Stimulated activated CD4-positive, alpha-beta T cell treated with anti-CD3 and anti-CD28 coated beads, Interleukin-12 subunit alpha, Interleukin-12 subunit beta, amount 100 ng/mL, for 4 hours (primary cell): ENCODE results near the gene PRCP.

Experiments
- DNase-seq: peaks from one replicate; pipeline ENCODE4 v3.0.0-alpha.2; 2020

The PRCP gene

DNA sequence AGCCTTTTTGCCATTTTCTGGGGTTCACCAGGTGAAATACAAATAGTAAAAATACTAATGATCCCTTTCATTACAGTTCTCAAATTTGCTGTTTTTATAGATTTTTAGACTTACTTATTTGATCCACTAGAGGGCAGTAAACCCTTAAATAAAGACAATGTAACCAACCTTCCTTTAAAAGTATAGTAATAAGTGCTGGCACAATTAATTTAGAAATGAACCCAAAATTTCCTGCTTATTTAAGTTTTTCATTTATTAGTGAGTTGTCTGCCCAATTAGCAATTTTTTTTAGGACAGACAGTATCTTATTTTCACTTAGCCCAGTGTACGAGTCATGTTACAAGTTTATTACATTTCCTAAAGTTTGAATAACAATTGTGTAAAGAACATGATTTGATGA, 6.0 kb upstream of the PRCP start:
- DNase-seq: no peak

DNA sequence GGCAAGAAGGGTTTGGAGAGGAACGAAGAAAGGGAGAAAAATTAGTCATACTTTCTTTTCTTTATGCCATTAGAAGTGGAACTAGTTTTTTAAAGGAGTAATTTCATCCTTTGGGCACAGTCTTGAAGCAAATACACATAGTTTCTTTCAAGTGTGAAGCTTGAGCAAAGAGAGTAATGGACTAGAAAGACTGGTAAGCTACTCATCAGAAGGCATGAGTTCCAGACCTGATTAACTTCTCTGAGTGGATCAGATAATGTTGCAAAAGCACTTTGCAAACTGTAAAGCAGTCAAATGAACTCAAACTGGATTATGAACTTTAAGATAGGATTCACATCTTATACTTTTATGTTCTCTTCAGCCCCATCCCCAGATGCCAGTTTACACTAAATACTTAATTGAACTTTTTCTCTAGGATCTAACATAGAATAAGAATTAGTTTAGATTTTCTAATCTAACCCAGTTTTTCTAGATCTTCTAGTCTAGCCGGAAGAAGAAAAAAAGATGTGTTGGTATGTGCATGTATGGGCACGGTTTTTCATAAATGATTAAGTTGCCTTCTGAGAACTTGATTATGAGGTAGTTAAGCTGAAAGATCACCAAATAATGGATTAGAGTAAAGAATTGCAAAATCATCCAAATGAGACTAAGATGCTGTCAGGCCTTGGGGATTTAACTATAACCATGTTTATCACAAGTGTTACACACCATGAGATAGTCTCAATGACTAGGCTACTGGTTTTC, 3.8 kb upstream of the PRCP start:
- no peak for DNase-seq

DNA sequence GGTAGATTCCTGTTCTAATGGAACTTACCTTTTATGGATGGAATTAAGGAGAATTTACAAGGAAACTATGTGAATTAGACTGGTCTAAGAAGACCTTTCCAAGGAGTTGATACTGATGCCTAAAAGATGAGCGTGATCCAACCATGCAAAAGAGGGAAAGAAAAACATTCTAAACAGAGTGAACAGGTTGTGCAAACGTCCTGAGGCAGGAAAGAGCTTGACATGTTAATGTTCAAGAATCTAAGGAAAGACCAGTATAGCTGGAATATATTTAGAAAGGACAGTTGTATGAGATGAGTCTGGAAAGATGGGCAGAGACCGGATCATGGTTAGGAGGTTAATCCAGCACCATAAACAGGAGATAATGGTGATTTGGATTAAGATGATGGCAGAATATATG, 2.6 kb upstream of the PRCP start:
- DNase-seq: no peak

DNA sequence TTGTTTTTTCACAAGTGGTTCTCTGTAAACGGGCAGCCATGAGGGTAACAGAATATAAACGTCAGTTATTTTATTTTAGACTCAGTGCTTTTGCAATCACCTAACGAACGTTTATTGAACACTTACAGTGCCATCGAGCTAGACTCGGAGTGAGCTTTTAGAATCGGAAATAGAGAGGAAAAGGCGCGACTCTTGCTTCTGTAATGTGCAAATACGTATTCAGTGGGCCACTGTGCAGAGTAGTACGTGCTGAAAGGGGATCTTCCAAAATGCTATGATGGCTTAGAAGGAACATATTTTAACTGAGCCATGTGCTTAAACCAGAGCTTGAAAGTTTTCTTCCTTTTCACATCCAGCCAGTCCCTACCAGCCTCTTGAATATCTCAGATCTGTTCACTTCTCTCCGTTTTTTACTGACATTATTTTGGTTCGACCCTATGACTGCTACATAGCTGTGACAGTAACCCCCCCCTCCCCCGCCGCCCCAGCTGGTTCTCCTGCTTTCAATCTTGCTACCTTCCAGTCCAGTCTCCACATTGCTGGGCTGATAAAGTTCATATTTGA, 1.8 kb upstream of the PRCP start:
- DNase-seq: no peak

DNA sequence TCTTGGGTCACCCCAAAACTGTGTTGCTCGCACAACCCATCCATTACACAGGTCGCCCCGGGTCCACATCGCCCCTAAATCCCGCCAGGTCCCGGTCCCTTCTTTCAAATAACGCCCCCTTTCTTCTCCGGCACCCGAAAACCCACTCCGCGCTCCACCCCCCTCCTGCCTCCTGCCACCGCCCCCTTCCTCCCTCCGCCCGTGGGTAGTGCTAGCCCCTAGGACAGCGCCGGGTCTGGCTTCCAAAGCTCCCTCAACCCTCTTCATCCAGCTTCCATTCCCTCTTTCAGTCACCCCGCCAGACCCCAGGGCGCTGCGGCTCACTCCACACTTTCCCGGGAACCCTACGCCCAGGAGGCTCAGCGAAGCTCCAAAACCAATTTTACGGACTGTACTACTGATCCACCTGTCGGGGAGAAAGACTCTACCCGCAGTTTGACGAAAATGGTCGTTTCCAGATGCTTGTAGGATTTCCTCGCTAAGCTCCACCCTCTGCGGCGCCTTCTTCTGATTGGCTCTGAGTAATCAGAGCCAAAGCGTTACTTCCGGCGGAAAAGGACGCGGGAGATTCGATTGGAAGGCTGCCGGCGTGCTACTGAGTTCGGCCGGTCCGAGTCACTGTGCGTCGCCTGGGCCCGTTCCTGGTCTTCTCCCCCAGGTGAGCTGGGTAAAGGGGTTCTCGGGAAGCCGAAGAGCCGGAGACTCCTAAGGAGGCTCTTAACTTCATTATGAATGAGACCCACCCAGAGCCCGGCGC, 1.1 kb upstream of the PRCP start, which contains the start of gene DDIAS:
DDIAS (plus strand) TSS at position 572 of the 757 bp plus-strand sequence. CDS start 13,003 bp downstream, outside the sequence.
- peak; percentile 88 for DNase-seq

DNA sequence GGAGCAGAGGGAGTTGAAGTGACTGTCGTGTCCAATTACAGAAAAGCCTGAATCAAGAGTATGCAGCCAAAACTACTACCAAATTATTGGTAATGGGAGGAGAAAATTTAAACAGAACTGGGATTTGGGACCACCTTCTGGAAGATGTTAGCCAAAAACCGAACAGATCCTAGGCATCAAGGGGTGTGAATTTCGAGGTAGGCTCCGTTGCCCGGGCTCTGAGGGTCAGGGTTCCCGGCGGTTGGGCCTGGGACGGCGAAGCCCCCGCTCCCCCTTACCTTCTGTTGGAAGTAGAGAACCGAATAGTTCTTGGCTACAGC, 313 bp downstream of the PRCP start:
- no peak for DNase-seq

DNA sequence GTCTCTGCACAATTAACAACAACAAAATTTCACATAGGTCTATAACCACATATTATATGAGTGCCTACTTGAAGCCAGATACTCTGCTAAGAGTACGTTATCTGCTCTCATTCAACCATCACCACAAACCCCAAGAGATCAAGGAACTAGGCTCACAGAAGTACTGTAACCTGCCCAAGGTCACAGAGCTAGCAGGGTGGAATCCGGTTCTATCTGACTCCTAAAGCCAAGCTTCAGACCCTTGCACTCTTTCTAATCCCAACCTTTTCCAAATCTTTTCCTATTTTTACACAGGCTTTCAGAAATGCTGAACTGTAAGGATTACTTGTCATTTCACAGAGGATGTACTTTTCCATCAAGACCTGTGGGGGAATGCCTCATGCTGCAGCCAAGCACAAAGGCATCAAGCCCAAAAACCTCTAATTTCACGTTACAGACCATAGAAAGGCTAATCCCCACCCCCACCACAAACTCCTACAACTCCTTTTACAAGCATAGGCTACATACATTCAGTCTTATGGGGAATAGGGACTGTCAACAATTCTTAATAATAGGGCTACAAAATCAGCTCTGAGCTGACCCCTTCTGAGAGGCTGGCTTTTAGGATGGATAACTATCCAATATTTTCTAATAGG, 927 bp downstream of the PRCP start:
- DNase-seq: no peak

DNA sequence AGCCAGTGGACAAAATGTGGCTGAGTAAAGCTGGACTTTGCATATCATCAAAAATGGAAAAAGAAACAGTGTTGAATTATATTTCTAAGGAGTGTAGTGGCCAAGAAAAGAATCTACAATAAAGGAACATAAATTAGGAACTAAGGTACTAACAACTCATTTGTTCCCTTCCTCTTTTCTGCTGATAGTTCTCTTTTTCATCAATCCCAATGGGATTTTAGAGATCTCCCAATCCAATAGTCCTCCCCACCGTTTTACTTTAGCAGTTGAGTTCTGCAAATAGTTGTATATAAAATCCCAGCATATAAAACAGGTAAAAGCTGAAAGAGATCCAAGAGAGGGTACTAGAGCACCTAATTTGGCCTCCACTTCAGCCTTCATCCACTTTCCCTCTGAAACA, 2.0 kb downstream of the PRCP start:
- no peak for DNase-seq

DNA sequence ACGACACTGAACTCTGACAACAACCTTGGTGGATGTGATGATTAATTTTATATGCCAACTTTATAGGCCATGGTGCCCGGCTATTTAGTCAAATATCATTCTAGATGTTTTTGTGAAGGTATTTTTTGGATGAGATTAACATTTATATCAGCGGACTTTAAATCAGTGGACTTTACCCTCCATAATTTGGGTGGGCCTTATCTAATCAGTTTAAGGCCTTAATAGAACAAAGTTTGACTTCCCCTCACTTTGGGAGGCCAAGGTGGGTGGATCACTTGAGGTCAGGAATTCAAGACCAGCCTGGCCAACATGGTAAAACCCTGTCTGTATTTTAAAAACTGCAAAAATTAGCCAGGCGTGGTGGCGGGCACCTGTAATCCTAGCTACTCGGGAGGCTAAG, 4.0 kb downstream of the PRCP start:
- no peak for DNase-seq

DNA sequence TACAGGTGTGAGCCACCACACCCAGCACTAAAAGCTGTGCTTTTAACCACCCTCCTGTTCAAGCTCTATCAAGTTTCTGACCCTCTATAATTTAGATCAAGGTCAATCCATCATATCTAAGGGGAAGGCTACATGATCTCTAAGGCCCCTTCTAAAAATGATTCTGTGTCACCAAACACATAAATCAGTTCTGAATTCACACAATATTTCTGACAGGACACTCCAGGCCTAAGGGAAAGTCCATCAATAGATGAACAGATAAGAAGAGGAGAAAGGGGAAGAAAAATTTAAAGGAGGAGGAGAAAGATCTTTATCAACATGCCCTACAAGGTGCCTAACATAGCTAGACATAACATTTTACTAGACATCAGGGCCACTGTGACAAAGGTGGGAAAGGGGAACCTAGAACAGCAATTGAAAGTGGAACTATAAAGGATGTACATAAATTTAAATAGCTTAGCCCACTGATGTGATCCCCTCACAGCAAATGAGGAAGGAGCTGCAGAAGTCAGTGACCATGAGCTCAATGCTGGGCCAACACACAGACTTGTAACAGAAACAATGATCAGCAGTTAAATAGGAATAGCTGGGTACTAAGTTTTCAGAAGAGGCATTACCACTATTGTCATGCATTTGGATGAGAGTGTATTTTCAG, 4.7 kb downstream of the PRCP start:
- no peak for DNase-seq

DNA sequence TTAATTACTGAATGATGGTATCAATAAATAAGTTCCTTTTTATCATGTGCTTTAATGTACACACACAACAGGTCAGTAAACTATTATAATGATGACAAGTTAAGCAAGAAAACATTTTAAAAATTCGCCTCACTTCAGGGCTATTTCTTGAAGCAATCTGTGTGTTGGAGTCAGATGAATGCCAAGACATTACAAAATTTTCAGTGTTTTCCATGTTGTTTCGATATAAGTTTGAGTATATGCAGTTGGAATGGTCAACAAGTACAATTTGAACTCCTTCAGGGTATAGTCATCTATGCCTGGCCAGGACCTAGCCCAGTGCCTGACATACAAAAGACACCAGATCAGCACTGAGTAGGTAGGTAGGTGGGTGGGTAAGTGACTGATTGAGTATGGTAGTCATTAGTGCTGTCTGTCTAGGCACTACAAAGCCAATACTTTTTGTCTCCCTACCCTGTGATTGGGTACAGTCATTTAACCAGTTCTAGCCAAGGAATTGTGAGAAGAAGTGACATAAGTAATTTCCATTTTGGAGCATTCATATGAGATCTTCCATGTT, 7.5 kb downstream of the PRCP start:
- DNase-seq: no peak

DNA sequence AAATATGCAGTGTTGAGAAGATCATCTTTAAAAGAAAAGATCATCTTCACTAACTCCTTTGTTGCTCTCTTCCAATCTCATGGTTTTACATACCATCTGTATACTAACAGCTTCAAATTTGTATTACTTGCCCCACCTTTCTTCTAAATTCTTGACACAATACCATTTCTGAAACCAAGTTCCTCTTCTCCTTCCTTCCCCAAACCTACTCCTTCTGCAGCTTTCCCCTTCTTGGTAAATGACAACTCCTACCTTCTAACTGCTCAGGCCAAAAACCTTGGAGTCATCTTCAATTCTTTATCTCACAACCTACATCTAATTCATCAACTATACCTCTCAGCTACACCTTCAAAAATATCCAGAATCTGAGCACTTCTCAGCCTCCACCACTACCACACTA, 9.3 kb downstream of the PRCP start:
- DNase-seq: no peak

DNA sequence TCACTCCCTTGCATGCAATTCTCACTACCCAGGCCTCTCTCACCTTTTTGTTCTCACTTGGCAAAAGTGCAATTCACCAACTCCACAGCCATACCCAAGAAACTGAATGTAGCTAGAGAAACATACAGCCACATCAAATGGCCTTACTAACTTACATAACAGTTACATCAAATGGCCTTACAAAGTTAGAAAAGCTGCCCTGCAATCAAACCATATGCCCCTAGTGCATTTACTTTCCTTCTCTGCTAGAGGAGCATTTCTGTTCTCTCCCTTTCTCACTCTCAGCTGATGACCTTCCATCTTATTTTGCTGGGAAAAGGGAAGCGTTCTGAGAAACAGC, 10.3 kb downstream of the PRCP start:
- DNase-seq: no peak

DNA sequence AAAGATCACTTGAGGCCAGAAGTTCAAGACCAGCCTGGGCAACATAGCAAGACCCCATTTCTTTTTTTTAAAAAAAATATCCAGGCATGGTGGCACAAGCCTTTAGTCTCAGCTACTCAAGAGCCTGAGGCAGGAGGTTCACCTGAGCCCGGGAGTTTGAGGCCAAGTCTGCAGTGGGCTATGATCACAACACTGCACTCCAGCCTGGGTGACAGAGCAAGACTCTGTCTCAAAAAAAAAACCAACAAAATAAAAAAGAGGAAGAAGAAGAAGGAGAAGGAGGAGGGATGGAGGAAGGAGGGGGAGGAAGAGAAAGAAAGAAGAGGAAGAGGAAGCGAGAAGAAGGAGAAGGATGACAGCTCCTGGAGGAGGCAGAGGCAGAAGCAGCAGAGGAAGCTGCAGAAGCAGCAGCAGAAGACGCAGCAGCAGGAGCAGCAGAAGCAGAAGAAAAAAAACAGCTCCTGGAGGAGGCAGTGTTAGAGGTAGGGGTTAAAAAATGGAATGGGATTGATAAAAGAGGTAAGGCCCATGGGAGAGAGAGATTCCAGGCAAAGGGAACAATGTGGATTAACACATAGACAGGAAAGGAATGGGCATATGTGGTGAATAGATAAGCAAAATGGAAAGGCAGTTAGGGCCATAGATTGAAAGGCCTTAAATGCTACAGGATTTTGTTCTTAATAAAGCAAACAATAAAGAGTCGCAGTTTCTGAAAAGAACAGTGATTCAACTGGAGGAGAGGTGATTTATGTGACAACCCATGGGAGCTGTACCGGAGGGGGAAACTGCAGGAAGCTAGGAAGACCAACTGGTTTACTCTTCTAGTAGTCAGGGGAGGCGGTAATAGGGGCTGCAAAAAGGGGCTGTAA, 10.9 kb downstream of the PRCP start:
- DNase-seq: no peak

DNA sequence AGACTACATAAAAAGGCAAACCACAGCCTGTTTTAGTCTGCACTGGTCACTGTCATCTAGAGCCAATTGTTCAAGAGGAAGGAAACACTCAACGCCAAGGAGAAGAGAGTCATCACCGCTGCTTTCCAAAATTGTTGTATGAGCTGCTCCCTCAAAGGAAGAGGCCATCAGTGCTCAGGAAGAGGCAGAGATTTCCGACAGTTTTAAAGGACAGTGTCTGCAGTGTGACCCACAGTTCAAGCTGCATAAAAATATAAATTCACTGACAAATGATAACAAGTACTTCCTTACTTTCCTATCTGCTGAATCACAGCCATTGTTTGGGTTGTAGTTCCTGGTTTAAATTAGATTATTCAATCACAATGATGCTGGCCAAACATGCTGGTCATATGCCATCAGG, 16.4 kb downstream of the PRCP start:
- DNase-seq: no peak

DNA sequence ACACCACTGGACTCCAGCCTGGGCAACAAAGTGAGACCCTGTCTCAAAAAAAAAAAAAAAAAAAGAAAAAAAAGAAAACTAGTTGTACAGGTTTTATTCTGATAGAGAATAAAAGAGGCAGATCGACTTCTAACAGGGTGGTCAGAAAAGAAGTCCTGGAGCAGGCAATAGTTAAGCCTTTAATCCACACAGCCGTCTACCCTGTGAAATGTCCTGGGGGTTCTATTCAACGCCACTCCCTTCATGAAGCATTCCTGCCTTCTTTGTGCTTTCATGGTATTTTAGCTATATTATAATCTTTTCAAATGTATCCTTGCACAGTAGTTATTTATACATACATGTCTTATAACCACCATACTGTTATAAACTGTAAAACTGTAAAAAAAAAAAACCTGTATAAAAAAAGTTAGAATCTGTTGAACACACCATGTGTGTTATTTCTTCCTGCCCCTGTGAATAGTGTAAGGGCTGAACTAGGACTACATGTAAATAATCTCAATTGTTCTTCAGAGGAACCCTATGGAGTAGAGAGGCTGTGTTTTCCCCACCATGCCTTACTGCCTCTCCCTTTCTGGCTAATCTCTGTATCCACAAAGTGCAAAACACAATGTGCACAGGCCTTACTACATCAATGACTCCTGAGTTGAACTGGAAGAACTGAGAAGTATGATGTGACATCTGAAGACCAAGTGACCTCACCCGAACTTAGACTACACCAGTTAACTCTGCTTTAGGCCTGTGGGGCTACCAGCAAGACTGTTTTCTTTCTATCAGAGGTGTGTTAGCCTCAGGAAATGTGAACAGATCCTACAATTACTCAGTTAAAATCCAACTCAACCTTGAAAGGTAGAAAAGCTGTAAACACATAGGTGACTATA, 25.3 kb downstream of the PRCP start:
- DNase-seq: no peak

DNA sequence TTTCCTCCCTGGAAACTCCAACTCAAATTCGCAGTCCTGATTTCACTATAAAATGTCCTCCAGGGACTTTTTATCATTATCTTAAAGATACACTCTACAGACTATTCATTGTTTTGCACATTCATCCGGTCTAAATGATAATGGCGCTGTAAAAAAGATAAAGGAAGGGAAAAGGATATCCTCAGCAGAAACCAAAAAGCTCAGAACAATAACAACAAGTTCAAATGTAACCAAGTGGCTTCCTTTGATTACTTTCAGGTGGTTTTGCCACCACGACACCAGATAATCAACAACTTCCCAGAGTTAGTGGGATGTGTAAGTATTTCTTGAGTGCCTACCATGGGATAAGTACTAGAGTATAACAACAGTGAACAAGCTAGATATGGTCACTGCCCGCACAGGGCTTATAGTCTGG, 26.3 kb downstream of the PRCP start:
- no peak for DNase-seq

DNA sequence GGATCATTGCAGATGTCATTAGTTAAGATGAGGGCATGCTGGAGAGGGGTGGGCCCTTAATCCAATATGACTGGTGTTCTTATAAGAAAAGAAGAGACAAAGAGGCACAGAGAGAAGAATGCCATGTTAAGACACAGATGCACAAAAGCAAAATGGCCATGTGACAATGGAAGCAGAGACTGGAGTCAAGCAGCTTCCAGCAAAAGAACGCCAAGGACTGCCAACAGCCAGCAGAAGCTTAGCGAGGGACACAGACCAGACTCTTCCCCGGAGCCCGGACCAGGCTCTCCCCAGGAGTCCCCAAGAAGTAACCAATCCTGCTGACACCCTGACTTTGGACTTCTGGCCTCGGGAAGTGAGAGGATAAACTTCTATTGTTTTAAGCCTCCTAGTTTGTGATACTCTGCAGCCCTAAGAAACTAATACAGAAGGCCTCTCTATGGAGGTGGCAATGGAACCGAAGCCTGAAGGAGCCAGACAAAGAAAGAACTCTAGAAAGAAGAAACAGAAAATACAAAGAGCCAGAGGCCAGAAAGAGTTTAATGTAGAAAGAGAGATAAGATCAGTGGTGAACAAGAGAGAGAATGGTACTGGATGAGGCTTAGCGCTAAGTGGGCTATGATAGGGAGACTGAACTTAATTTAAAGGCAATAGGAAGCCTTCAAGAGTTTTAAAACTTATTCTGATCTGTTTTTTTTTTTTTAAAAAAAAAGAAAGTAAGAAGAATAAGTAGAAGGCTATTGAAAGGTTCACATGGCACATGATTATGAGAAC, 27.7 kb downstream of the PRCP start:
- no peak for DNase-seq

DNA sequence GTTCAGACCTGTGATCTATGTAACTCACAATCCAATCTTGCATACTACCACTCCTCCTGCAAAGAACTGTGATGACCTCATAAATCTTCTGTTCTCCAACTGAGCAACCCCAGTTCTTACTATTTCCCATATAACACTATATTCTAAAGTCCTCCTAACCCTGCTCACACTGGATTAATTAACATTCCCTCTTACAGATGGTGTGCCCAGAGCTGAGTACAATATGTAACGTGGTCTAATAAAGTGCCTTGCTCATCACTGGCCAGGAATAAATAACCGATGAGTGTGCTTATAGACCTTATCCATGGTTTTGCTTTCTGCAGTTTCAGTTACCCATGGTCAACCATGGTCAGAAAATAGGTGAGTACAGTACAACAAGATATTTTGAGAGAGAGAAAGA, 28.6 kb downstream of the PRCP start:
- no peak for DNase-seq

DNA sequence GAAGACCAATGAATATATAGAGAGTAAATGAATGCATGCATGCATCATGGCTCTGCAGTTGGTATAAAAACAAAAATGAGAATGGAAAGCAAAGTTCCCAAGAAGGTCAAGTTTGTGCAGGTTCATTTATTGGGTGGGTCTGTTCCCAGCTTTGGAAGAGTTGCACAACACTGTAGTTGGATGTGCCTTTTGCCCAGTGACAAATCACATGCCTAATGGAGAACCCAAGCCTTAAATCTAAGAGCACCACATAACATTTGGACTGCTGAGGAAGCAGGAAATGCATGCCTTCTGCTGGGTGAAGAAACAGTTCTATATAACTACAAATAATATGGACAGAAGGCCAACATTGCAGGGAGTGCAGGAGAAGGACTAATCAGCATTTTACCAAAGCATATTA, 30.6 kb downstream of the PRCP start:
- DNase-seq: no peak
